SK-N-SH (cell line): ENCODE data around the gene OXTR.

ENCODE experiments used
- ELF1 ChIP-seq: IDR thresholded peaks from 2 replicates; pipeline ENCODE4 v1.4.0; 2012
- EP300 ChIP-seq, 2 experiments: IDR thresholded peaks; 2 replicates each; pipeline versions ENCODE4 v1.4.0 to v1.6.1; 2012; ENCODE audit warnings: borderline replicate concordance in 1 of 2, low read depth in 1 of 2, low read length in 1 of 2
- JUND ChIP-seq: IDR thresholded peaks from 2 replicates; pipeline ENCODE4 v1.4.0; 2012
- POLR2AphosphoS5 ChIP-seq: IDR thresholded peaks from 2 replicates; pipeline ENCODE4 v1.6.1; 2012; ENCODE audit warnings: low read depth, low read length
- RAD21 ChIP-seq: IDR thresholded peaks from 2 replicates; pipeline ENCODE4 v1.6.1; 2012; ENCODE audit warnings: mild to moderate bottlenecking, low read length
- RFX5 ChIP-seq: IDR thresholded peaks from 2 replicates; pipeline ENCODE4 v1.6.1; 2012; ENCODE audit warnings: mild to moderate bottlenecking, improper control_type of control experiment, low read length
- TF ChIP-seq, protein P1 (sequence below): IDR thresholded peaks from 2 replicates; pipeline ENCODE4 v1.4.0; 2012; ENCODE audit warnings: low read depth
- TF ChIP-seq, protein P2 (sequence below): fragments of 200-600 bp; sonication (generic); IDR thresholded peaks from 2 replicates; pipeline ENCODE4 v1.6.1; 2017; ENCODE audit warnings: antibody characterized with exemption, mild to moderate bottlenecking, moderate library complexity

DNA sequence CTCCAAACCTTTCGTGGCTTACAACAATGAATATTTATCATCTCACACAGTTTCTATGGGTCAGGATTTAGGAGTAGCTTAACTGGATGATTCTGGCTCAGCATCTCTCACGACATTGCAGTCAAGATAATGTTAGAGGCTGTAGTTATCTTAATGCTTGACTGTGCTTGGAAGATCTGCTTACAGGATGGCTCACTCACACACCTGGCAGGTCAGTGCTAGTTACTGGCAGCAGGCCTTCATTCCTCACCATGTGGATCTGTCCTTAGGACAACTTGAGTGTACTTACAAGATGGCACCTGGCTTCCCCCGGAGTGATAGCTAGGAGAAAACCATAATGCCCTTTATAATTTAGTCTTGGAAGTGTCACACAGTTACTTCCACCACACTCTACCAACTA is 32.8 kb upstream of the OXTR start:
- TF ChIP-seq, protein P1, sequence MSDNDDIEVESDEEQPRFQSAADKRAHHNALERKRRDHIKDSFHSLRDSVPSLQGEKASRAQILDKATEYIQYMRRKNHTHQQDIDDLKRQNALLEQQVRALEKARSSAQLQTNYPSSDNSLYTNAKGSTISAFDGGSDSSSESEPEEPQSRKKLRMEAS = no peak
- TF ChIP-seq, protein P2, sequence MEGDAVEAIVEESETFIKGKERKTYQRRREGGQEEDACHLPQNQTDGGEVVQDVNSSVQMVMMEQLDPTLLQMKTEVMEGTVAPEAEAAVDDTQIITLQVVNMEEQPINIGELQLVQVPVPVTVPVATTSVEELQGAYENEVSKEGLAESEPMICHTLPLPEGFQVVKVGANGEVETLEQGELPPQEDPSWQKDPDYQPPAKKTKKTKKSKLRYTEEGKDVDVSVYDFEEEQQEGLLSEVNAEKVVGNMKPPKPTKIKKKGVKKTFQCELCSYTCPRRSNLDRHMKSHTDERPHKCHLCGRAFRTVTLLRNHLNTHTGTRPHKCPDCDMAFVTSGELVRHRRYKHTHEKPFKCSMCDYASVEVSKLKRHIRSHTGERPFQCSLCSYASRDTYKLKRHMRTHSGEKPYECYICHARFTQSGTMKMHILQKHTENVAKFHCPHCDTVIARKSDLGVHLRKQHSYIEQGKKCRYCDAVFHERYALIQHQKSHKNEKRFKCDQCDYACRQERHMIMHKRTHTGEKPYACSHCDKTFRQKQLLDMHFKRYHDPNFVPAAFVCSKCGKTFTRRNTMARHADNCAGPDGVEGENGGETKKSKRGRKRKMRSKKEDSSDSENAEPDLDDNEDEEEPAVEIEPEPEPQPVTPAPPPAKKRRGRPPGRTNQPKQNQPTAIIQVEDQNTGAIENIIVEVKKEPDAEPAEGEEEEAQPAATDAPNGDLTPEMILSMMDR = no peak
- TF ChIP-seq EP300 (IDR thresholded peaks at IDR 0.05; ENCODE audit: borderline replicate concordance in 1 of 2, low read depth in 1 of 2, low read length in 1 of 2) (no peak), RAD21 (no peak), JUND (no peak), ELF1 (no peak), RFX5 (no peak), POLR2AphosphoS5 (no peak)
